ENCODE results near the gene BLOC1S6.

The BLOC1S6 gene

GRCh38 chr15:45588219-45588875 lies 1.2 kb downstream of the BLOC1S6 start:
- DNase-seq: no peak

- no peak for DNase-seq
These were observed 2.1 kb downstream of the BLOC1S6 start for GRCh38 chr15:45589256-45589655.

DNA sequence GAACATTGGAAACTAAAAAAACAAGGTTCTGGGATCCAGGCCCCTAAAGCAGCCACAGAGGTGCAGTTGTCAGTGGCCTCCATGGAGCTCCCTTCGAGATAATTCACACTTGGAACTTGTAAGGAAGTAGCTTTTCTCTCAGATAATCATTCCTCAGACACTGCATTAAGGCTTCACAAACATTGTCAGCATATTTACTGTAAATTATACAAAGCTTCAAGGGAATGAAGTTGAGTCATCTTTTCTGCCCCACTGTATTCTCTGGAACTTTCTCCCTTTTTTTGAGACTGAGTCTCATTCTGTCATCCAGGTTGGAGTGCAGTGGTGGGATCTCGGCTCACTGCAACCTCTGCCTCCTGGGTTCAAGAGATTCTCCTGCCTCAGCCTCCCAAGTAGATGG lies 7.1 kb downstream of the BLOC1S6 start:
- no peak for DNase-seq

DNA sequence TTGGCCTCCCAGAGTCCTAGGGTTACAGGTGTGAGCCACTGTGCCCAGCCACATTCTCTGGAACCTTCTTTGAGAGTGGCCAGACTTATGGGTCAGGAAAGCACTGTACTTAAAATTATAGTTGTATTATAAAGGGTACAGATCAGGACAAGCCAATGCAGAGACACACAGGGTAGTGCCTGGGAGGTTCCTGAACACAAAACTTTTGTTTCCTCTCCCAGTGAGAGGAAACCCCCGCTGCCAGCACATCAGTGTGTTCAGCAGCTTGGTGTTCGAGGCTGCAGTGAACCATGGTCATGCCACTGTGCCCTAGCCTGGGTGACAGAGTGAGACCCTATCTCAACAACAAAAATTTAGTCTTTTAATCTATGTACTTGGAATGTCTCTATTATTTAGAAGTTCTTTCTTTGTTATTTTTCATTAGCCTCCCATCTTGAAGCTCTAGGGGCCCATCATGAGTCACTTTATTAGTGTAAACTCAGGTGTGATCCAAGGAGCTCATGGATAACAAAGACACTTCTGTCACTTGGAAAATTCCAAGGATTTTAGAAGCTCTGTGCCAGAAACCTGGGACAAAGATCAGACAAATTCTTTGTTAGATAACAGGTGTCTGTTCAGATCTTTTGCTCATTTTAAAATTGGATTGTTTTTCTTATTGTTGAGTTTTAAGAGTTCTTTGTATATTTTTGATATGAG lies 7.8 kb downstream of the BLOC1S6 start:
- DNase-seq: no peak

GRCh38 chr15:45603881-45604280 lies 16.7 kb downstream of the BLOC1S6 start:
- no peak for DNase-seq

DNA sequence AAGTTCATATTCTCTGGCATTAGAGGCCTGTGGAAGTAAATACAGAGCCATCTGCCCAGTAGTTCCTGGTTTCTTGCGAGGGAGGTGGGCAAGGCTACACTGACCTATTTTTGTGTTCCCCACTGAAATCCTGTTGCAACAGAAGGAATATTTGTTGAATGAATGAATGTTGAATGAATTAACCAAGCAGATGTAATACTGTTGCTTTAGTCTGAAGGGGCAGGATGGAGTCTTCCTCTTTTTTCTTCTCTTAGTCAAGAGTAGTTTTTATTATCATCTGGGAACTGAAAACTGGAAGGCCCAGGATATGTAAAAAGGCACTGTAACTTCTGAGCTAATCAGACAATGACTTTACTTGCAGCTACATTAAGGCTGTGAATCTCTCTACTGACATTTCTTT lies 17.1 kb downstream of the BLOC1S6 start:
- DNase-seq: no peak

- no peak for DNase-seq
These were observed 19.2 kb downstream of the BLOC1S6 start for GRCh38 chr15:45606413-45606812.

GRCh38 chr15:45606841-45607240 lies 19.7 kb downstream of the BLOC1S6 start:
- DNase-seq: no peak

GRCh38 chr15:45611305-45611704 lies 24.1 kb downstream of the BLOC1S6 start:
- DNase-seq: no peak

DNA sequence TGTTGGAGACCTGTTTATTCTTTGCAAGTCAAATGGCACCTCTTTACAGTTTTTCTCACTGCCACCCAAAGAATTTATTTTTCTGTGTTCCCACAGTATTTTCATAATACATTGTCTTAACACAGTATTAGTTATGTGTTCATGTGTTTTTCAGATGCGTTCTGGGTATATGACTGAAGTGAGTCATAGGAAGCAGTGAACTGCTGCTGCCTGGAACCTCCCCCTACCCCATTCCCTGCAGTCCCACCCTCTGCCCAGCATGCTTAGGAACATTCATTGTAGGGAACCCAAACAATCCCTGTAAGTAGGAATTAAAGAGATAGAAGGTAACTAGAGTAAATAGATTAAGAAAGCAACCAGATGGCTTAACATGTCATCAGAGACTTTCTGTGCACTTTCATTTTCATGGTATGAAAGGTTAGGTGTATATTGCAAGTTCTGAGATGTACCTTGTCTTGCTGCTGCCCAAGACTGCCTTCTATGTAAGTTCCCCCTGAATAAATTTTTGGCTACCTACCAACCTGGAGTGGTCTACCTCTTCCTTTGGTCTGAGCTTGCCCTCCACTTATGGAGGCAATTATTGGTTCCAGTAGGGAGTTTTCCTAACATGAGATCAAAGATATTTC lies 25.7 kb downstream of the BLOC1S6 start:
- no peak for DNase-seq

DNA sequence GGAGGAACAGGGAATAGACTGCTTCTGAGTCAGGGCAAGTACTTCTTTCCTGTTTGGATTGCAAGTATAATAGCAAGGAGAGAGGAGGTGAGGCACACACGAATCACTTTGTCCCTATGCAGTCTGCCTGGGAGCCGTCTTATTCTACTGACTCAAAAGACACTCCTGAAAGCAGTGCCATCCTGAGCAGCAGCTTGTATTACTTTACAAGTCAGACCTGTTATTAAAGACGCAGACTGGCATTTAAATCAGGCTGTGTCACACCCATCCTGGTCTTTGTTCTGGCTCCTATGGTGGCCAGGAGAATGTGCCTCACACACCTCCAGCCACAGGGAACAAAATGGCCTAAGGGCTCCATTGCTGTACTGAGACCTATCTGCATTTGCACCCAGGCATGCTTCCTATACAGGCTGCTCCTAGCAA lies 29.7 kb downstream of the BLOC1S6 start:
- no peak for DNase-seq

DNA sequence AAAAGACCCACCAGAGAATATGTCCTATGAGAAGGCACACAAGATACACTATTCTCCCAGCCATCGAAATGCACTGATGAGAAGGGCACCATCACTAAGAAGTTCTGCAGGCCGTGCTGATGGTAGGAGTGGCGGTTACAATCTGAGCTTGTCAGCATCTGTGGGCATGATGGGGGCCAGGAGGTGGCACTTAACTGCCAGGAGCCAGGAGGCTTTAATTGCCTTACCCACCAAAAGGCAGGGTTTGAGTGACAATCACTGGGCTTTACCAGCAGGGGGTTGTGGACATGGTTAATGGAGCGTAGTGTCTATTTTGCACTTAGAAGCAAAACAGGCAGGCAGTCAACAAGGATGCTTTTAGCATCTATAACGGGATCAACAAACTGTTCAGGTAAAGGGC lies 31.6 kb downstream of the BLOC1S6 start:
- no peak for DNase-seq

DNA sequence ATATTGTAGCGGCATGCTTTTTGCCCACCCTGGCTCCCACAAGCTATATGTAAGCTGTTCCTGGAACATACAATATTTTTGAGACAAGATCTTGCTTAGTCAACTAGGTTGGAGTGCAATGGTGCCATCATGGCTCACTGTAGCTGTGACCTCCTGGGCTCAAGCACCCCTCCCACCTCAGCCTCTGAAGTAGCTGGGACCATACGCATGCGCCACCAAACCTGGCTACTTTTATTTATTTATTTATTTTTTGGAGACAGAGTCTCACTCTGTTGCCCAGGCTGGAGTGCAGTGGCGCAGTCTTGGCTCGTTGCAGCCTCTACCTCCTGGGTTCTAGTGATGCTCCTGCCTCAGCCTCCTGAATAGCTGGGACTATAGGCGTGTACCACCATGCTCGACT lies 41.0 kb downstream of the BLOC1S6 start:
- no peak for DNase-seq

GRCh38 chr15:45630917-45631691 lies 43.9 kb downstream of the BLOC1S6 start:
- no peak for DNase-seq

DNA sequence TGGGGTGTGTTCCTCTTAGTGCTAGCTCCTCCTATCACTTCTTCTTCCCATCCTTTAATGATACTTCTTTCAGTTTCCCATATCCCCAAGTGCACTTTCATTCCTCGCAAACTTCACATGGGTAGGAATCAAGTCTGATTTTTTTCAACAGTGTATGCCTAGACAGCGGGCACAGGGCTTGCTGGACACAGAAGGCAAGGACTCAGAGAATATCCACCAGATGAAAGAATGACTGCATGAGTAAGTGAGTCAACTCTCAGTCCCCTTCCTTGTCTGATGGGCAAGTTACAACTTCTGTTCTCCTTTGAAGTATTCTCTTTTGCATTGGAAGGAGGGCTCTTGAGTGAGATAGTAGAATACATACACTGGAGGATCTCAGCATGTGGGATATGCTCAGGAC lies 44.6 kb downstream of the BLOC1S6 start:
- no peak for DNase-seq

- DNase-seq: peak; percentile 66
These were observed 47.4 kb downstream of the BLOC1S6 start, which contains the start of gene SQOR for GRCh38 chr15:45634432-45635190. Gene SQOR, plus strand, starts transcription at chr15:45635029. Its CDS starts 23,895 bp downstream, at chr15:45658924.

DNA sequence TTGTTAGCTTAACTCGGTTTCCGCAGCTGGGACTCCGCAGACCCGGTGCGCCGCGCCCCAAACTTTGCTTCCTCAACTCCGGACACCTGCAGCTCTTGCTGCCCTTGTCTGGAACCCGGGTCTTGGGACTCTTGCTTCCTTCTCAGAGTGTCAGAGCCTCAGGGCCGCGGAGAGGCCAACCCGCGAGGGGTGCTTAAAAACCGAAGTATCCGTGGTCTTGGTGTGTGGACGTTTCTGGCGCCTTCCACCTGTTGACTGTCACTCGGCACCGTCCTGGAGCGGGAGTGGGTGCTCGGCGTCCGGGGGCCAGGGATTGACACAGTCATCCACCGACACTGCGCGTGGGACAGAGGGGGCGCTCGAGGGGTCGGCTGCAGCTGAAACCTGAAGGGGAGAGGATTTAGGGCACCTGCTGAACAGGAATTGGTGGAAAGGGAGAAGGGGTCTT lies 48.0 kb downstream of the BLOC1S6 start:
- peak; percentile 70 for DNase-seq

- no peak for DNase-seq
These were observed 48.6 kb downstream of the BLOC1S6 start for GRCh38 chr15:45635763-45636292.

DNA sequence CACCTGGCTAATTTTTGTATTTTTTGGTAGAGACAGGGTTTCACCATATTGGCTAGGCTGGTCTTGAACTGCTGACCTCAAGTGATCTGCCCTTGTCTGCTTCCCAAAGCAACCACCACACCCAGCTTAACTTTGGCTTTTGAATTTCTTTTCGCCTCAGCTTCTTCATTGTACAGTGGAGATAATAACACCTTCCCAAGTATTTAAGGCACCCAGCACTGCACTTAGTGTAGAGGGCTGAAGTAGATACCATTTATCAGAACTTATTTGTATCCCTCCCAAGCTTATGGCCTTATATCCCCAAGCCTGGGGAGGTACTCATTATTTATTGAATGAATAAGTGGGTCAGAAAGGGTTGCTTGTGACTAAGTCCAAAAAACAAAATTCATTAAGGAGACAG lies 50.0 kb downstream of the BLOC1S6 start:
- no peak for DNase-seq

- DNase-seq: peak; percentile 70
These were observed 50.4 kb downstream of the BLOC1S6 start for GRCh38 chr15:45637552-45638033.

GRCh38 chr15:45640616-45641015 lies 53.4 kb downstream of the BLOC1S6 start:
- DNase-seq: no peak

DNA sequence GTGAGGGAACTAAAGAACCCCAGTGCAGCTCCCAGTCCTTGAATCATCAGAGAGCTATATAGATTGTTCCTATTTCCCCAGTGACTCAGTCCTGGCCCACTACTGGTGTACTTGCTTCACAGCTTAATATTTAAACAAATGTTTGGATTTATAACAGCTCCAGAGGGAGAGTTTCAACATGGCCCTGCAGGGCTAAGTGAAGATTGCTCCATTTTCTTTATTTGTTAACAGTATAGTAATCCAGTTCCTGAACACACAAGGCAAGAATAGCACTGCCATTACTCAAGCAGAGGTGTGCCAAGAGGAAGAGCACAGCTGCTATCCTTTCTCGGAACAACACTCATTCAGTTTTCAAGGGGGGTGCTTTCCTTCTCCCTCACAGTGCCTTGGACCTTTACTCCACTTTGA lies 54.2 kb downstream of the BLOC1S6 start:
- no peak for DNase-seq
